HG02759 (cell line): ENCODE measurements around the gene FBXO2.

ENCODE experiments used
- ATAC-seq: cut with Tn5 transposase; IDR thresholded peaks from one replicate; pipeline ENCODE4 v1.9.1; 2021; ENCODE audit warnings: mild to moderate bottlenecking, moderate library complexity; ENCODE audit not compliant: unreplicated experiment

Gene FBXO2

DNA sequence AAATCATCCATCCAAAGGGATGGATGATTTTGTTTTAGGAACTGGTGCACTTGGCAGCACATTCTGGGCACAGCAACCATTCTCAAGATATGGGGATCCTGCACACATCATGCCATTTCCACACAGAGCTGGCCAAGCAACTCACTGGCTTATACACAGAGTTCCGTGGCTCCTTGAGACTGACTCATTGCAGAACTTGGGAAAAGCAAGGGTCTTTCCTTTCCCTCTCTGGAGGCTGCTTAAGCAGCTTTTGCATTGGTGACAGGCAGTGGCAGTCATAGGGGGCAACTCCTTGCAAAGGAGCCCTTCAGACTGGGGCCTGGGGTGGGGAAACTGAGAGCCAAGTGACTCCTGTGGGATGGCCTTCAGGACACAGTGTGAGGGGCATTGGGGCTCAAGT lies 28.6 kb upstream of the FBXO2 start:
- no peak for ATAC-seq

DNA sequence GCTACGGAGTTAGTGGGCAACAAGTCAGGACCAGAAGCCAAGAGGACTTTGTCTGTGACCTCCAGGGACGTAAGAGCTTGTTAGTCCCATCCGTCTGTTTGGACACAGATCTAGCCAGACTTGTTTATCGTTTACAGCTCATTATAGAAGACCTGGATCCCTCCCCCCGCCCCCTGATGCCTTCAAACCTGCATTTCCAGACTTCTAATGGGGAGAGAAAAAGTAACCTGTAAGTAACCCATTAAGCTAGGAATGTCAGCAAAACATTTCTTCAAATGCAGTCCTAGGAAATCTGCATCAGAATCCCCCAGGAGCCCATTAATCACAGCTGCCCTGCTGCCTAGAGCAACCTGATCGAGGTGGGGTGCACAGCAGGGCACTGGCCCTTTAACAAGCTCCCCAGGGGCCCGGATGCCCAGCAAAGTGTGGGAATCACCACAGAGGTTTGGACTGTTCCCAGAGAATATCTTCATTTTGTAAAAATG lies 28.1 kb upstream of the FBXO2 start:
- ATAC-seq: no peak

DNA sequence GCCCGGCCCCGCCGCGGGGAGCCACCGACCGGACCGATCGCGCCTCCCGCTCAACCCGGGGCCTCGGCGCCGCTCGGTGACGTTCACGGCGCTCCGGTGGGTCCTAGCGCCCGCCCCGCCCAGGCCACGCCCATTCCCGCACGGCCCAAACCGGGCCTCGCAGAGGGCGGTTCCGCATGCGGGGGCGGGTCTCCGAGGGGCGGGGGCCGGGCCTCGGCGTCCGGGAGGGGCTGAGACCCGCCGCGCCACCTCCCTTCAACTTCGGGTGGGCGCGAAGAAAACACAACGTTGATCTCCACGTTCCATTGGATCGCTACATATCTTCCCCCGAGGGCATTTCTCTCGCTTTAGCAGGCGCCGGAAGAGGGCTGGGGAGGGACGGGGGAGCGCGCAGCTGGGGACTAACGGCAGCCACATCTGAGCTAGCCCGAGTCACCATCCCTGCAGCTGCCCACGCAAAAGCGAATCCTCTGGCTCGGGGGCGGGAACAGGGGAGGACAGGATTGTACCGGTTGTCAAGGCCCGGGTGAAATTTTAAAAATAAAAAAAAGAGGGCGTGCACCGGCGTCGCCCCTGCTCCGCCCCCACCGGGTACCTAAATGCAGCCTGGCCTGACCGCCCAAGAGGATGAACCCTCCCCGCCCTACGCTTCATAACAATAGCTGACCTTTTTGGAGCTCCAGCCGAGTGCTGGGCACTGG lies 27.0 kb upstream of the FBXO2 start, which contains the start of gene MAD2L2:
Gene MAD2L2, minus strand, starts transcription at position 78 of the 701 bp plus-strand sequence. CDS start 547 bp downstream, outside the sequence.
- peak; percentile 85 for ATAC-seq

DNA sequence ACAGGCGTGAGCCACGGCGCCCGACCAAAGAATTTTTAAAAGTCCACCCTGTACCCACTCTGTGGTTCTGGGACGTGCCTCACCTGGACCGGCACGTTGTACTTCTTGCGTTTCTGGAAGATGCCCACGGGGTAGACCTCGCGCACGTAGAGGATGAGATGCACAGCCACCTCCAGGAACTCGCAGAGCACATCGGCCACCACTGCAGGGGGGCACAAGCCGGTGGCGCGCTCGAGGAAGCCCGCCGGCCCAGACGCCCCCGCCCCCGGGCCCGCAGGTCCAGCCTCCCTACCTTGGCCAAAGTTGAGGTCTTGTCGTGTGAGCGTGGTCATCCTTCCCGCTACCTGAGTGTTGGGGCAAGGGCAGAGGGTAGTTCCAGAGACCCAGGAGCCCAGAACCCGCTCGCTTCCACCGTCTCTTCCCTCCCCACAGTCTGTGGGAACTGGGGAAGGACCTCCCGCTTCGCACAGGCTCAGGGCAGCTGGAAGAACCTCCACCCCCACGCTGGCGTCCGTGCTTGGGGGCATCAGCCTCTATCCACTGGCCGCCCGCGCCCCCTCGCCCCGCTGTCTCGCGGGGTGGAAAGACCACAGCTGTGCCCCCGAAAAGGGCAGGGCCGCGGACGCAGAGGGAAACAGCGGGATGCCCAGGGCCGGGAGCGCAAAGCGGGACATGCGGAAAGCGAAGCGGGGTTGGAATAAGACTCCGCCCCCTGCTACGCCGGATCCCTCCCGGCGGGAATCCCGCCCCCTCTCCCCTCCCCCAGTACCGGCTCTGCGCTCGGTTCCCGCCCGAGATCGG lies 26.2 kb upstream of the FBXO2 start:
- no peak for ATAC-seq

DNA sequence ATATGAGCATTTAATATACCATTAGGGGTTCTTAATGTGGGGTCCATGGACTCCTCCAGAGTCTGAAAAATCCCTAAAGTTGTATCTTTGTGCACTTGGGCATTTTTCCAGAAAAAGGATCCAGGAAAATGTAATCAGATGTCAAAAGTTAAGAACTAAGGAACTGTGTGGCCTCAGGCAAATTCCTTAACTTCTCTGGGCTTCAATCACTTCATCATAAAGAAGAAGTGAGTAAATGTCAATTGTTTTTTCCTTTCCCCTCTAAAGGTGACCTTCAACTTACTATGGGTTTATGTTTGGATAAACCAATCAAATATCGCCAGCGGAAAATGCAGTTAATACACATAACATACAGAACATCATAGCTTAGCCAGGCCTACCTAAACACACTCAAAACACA lies 24.2 kb upstream of the FBXO2 start:
- ATAC-seq: no peak

DNA sequence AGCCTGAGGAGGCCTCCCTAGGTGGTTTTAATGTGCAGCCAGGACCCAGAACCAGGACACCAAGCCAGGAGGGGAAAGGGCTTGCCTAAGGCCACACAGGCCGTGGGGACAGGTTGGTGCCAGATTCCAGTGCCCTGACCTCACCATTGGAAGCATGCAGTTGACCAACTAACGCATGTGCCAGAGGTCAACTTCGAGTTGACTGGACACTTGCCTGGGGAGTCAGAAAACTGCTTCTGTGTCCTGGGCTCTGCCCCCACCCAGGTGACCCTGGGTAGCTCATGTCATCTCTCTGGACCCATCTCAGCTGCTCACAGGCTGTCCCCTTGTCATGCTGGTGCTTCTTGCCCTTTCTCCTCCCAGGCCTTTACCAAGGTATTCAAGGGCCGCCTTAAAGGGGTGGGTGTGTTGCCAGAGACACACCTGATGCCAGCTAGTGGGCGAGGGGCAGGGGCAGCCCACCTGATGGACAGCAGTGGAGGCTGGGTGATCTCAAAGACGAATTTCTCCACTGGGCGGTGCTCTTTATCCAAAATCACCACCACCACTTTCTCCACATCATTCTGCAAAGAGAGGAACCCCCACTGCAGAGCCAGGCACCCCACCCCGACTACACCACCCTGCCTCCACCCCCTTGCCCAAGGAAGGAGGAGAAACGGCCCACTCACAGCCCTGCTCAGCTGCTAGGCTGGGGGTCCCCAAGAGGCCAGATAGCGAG lies 22.3 kb upstream of the FBXO2 start:
- ATAC-seq: no peak

DNA sequence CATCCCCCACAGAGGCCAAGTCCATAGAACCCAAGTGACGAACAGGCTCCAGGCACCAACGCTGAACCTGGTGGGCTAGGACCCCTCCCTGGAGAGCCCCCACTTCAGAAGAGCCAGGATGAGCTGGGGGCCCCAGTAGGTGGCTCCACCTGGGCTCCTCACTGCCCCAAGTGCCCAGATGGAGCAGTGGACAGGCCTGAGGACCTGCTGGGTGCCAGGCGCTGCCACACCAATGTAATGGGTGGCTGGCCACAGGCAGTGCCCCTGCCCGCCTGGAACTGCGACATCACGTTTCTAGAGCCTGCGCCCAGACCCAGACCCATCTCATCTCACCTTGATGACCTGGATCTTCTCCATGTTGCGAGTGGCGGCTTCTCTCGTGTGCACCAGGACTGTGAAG lies 21.1 kb upstream of the FBXO2 start:
- ATAC-seq: no peak

DNA sequence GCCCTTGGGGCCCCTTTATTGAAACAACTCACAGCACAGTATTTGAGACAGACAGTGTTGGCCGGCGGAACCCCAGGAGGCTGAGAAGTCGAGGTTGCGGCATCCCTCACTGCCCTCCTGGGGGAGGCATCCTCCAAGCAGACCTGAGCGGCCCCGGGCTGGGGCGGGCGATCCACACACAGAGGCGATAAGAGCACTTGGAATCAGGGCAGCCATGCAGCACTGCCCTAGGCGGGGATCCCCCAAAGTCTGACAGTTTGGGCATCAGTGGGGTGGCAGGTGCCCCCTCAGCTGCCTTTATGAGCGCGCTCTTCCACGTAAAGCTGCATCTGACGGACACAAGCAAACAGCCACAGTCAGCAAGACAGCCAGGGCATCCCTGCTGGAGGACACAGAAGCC lies 20.3 kb upstream of the FBXO2 start:
- no peak for ATAC-seq

DNA sequence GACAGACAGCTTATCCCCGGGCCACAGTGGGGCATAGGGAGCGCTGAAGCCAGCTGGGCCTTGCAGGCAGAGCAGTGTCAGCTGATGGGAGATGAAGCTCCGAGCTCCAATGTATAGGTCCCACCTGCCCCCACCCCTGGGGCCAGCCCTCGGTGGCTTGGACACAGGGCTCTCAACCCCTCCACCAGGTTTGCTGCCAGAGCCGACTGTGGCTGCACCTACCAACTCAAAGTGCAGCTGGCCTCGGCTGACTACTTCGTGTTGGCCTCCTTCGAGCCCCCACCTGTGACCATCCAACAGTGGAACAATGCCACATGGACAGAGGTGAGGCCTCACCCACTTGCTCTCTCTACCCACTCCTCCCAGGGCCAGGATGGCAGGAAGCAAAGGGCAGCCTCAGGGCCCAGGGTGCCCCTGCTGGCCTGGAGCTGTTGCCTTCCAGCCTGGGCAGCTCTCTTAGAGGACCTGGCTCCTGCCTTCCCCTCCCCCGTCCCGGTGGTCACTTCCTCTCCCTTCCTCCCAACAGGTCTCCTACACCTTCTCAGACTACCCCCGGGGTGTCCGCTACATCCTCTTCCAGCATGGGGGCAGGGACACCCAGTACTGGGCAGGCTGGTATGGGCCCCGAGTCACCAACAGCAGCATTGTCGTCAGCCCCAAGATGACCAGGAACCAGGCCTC lies 19.0 kb upstream of the FBXO2 start:
- ATAC-seq: no peak

DNA sequence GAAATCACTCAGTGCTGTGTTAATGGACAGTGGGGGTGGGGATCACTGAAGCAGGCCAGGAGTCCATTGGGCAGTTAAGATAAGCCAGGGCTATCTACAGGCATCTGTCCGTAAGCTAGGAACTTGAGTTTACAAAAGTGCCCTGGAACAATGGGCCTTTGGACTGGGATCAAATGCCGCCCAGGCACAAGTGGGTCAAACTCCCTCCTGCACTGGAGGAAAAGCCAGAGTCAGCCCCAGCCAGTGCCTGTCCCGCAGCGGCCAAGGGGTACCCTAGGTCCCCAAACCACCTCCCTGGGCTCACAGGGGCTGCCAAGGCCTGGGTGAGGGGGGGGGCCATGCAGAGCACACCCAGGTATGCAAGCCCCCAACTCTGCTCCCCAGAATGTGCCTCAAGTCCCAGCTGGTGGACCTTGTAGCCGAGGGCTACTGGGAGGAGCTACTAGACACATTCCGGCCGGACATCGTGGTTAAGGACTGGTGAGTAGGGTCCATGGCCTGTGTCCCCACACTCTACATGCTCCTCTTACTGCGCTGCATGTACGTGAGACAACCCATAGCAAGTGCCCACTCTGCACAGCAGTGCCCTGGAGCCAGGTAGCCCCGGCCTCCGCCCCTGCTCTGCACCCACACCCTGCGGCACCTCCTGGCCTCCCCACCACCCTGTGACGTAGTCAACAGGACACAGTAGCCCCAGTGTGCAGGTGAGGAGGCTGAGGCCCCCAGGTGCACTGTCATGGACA lies 17.5 kb upstream of the FBXO2 start:
- ATAC-seq: no peak

DNA sequence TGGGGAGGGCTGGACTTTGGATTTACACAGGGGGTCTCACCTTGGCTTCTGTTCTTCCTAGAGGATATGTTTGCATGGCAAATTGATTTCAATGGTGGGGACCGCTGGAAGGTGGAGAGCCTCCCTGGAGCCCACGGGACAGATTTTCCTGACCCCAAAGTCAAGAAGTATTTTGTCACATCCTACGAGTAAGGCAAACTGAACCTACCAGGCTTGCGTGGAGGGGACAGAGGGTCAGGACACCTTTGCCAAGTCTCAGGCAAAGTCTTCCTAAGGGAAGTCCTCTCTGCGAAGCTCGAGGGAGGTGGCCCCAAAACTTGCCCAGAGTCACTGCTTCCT lies 16.9 kb upstream of the FBXO2 start:
- no peak for ATAC-seq

DNA sequence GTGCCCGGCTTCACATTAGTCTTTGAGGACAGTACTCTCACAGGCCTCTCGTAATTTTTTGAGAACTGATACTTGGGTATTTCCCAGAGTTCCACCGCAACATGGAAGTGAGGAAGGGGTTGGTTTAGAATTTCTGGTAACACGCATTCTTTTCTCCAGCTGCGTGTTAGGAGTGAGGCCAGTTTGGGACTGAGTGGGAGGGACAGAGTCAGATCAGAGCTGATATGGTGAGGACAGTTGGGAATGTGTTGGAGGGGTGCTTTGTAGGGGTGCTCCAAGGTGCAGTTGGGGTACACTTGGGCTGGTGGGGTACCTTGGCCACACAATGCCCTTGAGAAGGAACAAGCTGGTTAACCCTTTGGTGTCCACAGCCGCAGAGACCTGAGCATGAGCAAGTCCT lies 16.5 kb upstream of the FBXO2 start:
- ATAC-seq: no peak

DNA sequence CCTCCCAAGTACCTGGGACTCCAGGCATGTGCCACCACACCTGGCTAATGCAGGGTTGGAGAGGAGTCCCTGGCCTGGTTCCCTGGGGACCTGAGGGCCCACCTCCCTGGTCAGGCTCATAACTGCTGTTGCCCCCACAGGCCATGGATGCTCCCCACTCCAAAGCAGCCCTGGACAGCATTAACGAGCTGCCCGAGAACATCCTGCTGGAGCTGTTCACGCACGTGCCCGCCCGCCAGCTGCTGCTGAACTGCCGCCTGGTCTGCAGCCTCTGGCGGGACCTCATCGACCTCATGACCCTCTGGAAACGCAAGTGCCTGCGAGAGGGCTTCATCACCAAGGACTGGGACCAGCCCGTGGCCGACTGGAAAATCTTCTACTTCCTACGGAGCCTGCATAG lies 14.3 kb upstream of the FBXO2 start:
- no peak for ATAC-seq

DNA sequence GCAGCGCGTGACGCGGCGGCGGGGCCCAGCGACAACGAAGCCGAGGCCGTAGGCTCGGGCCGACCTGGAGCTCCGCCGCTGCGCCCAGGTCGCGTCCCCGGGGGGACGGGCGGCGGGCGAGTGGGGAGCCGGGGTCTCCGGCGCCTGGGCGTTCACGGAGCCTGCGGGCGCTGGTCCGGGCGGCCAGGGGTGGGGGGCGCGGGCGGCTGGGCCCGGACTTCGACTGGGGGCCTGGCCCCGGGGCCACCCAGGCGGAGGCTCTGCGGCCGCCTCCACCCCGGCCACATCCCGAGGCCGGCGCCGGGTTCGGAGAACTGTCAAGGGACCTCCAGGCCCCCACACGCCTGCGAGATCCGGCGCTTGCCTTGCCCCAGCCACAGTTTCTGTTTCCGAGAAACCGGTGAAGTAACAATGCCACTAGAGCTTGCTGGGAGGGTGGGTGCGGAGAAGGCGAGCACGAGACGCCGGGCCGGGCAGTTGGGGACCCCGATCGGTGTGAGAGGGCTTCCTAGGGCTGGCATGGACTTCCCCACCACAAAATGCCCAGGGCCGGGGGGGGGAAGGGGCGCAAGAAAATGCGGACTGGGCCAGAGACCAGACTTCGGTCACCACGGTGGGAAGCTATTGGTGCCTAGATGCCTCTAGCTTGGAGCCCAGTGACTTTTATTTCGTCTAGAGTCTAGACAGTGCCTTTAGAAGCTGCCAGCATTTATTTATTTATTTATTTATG lies 10.3 kb upstream of the FBXO2 start:
- ATAC-seq: peak; percentile 51

DNA sequence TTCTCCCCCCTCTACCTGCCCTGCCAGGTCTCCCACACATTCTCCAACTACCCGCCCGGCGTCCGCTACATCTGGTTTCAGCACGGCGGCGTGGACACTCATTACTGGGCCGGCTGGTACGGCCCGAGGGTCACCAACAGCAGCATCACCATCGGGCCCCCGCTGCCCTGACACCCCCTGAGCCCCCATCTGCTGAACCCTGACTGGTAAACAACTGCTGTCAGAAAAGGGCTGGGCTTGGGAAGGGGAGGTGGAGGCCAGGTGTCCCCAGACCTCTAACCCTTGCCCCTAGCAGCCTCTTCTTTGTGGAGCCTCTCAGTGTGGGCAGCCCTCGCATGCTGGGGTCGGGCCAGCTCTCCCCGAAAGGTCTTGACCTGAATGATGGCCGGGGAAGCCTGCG lies 6.9 kb upstream of the FBXO2 start:
- no peak for ATAC-seq

DNA sequence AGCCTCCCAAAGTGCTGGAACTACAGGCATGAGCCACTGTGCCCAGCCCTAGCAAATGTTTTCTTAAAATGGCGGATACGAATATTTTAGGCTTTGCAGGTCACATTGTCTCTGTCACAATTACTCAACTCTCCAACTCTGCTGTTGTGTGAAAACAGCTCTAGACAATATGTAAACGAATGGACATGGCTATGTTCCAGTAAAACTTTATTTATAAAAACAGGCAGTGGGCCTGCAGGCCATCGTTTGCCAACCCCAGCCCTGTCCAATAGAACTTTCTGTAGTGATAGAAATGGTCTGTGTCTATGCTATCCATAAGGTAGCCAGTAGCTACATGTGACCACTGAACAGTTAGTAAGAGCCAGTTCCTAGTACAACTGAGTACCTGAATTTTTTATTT lies 5.5 kb upstream of the FBXO2 start:
- no peak for ATAC-seq

DNA sequence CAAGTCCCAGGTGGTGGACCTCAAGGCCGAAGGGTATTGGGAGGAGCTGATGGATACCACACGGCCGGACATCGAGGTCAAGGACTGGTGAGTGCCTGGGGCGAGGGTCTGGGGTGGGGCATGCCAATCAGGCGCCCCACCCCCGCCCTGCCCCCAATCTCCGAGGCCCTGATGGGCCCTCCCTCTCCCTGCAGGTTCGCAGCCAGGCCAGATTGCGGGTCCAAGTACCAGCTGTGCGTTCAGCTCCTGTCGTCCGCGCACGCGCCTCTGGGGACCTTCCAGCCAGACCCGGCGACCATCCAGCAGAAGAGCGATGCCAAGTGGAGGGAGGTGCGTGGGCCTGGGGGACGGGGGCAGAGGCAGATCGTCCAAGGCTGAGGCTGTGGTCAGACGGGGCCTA lies 4.3 kb upstream of the FBXO2 start:
- ATAC-seq: no peak

DNA sequence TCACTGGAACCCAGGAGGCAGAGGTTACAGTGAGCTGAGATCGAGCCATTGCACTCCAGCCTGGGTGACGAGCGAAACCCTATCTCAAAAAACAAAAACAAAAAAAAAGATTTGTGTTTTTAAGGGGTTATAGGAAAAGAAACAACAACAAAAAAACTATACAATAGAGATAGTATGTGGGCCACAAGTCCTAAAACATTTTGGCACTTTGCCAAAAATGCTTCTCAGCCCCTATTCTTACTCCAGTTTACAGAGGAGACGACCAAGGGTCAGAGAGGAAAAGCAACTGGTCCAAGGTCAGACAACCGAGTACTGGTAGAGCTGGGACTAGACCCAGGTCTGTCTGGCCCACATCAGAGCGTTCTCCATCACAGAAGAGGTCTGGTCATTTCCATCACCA lies 3.4 kb upstream of the FBXO2 start:
- no peak for ATAC-seq

DNA sequence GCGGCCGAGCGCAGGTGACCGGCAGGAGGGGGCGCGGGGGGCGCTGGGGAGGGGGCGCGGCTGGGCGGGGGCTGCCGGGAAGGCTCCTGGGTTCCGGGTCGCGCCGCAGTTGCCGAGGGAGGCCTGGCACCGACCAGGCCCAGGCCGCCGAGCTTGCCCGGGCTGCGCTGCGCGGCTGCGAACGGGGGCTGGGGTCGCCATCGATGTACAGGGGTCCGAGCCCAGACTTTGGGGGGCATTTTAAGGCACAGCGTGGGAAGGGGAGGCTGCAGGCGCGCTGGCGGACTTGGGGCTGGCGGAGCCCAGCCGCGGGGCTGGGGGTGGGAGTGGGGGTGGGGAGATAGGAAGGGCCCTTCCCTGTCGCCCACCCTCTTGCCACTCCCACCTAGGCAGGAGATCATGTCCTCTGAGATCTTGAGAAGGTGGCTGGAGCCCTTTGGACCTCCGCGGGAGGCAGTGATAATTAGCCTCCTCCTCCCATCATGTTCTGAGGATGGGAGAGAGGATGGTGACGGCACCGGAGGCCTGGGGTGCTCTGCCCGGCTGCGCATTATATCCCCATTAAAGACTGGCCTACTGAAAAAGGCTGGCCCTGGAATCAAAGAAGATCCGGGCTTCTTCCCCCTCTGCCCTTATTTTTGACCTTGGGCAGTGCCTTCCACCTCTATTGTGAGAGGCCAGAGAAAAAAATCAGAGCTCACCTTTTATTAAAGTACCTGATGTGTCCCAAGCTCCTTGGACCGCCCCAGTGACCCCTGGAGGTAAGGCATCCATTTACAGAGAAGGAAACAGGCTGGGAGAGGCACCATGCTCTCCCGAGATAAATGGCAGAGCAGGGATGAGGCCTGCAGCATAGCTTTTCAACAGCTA lies 945 bp upstream of the FBXO2 start:
- ATAC-seq: peak; percentile 33
